AML-193 (cell line): ENCODE measurements around the gene NAP1L4.
"Not testable (repeated sequence)": the region's sequence is repeated elsewhere in the genome, so short reads cannot be mapped to it uniquely, and the experiment has no call there.

ENCODE experiments used
- DNase-seq, 2 experiments: peaks; one replicate each; lab custom pipeline; 2025; lab: John Stamatoyannopoulos, UW

The NAP1L4 gene

DNA sequence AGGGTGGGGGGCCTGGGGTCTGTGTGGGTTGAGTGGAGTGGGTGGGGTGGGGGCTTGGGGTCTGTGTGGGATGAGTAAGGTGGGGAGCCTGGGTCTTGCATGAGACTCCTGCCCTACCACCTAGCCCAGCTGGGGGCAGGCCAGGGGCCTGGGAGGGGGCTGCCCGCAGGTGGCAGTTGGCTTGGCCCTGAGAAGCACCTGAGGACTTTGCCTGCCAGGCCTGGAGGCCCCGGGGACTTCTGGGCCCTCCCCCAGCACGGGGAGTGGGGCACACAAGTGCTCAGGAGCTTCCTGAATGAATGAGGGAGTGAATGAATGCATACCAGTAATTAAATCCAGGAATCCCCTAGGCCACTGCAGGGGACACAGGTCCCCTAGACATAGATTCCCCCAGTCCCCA lies 69.5 kb downstream of the NAP1L4 start:
- DNase-seq = no peak

DNA sequence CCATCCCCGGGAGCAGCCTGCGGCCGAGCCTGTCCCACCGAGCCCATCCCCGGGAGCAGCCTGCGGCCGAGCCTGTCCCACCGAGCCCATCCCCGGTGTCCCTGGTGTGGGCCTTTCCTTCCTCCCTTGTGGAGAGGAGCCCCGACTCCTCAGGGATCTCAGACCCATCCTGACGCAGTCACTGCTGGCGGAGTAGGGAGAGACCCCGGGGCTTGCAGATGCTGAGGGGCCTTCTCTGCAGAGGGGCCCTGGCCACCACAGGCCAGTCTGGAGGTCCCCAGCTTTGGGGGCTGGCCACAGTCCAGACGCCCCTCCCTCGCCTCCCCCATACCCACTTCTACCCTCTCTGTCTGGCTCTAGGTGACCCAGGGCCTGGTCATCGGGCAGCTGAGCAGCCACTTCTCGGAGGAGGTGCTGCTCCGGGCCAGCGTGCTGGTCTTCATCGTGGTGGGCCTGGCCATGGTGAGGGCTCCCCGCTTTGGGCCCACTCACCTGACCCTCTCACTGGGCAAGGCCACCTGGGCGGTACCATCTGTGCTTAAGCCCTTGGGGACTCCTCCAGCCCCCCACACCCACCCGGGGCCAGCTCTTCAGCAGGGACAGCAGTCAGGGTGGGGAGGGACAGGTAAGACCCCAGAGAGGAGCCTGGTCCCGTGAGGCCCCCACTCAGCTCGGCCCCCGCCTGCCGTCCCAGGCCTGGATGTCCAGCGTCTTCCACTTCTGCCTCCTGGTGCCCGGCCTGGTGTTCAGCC lies 70.2 kb downstream of the NAP1L4 start:
- no peak for DNase-seq

DNA sequence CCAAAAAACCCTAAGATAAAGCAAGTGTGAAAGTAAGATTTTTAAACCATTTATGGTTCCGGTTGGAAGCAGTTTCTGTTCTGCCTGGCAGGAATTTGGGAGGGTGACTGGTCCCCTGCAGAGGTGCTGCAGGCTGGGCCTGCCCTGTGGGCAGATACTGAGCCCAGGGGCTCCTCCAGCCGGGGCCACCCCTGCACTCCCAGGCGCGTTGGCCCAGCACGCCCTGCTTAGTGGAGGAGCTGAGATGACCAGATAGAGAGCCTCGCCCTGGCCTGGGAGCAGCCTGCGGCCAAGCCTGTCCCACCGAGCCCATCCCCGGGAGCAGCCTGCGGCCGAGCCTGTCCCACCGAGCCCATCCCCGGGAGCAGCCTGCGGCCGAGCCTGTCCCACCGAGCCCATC lies 70.9 kb downstream of the NAP1L4 start:
- DNase-seq = no peak

DNA sequence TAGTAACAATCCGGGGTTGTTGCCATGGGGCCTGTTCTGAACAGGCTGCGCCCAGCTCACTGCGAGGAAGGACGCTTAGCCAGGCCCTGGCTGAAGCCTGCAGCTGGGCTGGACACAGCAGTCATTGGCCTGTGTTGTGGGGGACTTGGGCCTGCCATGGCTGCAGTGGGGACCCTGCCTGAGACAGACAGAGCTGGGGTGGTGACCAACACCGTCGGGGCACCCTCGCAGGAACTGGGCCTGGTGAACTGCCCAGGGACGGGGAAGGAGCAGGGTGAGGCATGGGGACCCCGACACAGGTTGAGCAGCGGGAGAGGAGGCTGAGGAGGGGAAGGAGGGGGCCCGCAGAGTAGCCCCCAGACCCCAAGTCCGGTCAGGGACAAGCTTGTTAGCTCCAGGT lies 71.8 kb downstream of the NAP1L4 start:
- DNase-seq = no peak

DNA sequence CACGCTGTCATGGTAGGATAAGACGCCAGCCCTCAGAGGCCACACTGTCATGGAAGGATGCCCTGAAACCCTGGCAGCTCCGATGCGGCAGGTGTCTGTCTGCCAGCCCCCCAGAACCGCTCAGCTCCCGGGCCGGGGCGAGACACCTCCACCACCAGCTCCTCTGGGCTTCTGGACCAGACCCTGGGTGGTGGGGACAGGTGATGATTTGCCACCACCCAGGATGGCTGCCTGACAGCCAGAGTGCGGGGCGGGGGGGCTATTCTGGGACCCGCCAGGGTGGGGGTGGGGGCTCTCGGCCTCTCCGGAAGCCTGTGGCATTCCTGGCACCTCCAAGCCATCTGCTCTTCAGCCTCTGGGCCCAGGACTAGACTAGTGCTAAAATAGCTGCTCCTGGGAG lies 72.3 kb downstream of the NAP1L4 start:
- DNase-seq = no peak

DNA sequence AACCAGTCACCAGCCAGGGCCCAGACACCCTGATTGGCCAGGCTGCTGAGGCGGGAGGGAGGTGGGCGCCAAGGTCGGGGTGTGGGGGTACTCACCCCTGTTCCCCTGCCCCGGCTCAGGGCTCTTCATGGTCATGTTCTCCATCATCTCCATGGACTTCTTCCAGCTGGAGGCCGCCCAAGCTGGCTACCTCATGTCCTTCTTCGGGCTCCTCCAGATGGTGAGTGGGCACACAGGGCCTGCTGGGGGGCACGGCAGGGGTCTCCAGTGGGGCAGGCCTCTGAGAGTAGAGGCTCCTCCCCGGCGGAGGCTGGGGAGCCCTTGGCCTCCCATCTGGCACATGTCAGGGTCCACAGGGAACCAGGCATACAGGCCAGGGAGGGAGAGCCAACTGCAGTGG lies 72.9 kb downstream of the NAP1L4 start:
- DNase-seq = no peak

DNA sequence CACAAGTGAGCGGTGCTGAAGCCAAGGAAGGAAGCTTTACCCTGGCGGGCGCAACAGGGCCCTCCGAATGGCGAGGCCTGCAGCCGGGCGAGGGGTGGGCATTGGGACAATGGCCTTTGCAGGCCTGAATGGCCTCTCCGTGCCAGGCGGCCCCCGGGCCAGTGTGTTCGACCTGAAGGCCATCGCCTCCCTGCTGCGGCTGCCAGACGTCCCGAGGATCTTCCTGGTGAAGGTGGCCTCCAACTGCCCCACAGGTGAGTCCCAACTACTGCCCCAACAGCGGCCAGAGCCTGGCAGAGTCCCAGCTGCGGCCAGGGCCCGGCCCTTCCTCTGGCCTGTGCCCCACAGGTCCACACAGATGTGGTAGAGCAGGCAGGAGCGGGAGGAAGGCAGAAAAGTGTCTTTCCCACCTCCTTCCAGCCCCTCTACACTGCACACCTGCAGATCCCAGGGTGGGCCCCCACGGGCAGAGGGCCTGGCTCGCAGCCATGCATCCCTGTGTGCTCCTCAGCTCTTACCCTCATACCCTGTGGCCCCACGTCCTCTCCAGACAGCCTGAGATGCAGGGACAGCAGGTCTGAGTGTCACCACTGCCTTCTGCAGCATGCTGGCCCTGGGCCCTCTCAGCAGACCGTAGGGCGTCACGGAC lies 74.2 kb downstream of the NAP1L4 start:
- no peak for DNase-seq

DNA sequence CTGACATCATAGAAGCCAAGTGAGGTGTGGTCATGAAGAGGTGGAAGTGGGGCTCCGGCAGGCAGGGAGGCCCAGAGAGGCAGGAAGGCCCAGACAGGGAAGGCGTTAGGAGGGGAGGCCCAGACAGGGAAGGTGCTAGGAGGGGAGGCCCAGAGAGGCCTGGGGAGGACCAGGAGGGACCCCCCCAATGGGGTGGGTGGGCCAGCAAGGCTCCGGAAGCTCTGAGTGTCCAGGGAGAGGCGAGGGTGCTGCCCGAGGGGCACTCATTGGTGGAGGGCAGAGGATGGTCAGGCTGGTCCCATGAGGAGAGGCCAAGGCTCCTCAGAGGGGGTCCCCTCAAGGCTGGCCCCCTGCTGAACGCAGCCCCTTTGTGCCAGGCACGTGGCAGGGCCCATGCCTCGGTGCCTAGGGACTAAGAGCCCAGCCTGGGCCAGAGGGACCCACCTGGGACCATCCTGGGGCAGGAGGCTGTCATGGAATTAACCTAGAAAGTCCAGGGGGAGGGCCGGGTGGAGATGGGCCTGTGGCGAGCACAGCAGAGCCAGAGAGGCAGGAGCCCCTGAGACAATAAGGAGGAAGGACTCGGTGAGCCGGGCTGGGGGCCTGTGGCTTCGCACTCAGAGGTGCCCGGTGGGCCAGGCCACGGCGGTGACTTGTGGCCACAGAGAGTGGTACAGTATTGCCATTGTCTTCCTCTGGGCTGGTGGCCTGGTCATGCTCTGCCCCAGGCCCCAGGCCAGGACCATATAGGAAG lies 75.1 kb downstream of the NAP1L4 start:
- no peak for DNase-seq

DNA sequence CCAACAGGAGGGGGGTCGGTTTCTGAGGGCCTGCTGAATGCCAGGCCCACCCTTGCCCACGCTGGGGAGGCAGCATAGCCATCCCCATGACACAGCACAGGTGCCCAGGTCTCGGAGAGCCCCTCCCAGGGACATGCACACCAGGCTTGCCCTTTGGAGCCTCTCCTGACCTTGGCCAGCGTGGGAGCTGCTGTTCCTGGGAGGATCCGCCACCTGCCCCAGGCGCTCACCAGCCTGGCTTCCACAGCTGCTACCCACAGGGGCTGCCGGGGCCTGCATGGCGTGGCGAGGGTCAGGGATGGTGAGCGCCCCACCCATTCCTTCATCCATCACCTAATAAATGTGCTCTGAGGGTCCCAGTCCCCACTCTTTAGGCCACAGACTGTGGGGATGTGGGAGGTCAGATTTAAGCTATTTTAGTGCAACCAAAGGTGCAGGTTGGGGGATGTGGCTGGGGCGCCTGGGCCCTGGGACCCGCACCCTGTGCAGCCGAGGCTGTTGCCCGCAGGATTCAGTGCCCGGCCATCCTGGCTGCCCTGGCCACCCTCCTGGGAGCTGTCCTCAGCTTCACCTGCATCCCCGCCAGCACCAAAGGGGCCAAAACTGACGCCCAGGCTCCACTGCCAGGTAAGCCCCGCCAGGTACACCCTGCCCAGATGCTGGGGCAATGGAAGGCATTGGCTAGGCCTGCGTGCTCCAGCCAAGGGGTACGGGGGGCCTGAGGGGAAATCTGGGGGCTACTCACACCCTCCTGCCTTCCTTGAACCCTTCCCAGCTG lies 75.8 kb downstream of the NAP1L4 start:
- DNase-seq = no peak

DNA sequence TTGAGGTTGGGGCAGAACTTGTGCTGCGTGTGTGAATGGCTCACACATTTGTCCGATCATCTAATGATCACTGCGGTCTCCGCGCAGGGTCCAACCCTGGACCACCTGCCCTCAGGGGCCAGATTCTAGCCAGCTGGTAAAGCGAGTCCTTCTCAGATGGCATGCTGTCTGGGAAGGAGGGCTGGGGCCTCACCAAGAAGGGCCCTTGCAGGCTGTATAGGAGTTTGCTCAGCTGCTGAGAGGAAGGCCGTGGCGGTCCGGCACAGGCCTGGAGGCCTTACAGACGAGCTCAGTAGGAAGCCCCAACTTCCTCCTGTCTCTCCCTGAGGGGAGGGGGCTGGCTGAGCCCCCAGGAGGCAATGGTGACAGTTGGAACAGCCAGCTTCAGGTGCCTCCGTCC lies 76.7 kb downstream of the NAP1L4 start:
- DNase-seq = no peak

DNA sequence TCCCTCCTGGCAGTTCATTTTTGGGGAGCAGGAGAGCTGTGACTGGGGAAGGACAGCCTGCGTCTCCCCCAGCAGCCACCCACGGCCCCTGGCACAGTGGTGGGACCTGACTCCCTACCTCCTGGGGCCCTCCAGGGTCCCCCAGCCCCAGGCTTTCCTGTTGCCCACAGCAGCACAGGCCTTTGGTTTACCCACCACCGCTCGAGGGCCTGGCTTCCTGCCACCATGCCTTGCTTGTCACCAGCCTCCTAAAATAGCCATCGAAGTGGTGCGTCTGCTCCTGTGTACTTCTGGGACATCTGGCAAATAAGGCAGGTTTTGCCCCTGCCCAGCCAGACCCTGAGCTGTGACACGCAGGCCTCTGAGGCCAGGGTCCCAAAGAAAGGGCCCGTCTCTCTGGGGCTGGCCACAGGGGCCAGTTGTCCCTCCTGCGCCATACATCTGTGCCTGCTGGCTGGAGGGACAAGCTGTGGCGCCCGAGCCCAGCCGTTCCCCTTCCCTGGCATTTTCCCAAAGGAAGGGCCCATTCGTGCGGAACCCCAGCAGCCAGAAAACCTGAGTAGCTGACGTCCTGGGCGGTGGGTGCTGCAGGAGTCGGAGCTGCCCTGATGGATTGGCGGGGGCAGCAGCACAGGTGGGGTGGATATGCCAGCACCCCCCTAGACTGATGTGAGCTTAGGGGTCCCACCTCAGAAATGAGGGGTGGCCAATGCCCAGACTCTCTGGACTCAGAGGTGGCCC lies 77.5 kb downstream of the NAP1L4 start:
- DNase-seq = no peak

DNA sequence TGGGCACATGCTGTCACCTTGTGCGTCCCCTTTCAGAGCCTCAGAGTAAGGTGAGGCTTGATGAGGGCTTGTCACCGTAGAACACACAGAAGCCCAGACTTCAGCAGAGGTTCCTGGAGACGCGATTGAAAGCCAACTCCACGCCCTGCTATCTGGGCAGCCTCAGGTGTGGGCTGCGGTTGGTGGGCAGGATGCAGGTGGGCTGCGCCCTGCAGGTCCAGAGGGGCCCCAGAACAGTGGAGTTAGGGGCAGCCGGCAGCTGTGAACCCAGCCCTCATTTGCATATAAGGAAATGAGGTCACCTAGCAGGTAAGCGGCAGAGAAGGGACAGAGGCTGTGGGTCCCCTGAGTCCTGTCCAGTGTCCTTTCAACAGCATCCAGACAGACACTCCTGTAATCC lies 78.4 kb downstream of the NAP1L4 start:
- no peak for DNase-seq

DNA sequence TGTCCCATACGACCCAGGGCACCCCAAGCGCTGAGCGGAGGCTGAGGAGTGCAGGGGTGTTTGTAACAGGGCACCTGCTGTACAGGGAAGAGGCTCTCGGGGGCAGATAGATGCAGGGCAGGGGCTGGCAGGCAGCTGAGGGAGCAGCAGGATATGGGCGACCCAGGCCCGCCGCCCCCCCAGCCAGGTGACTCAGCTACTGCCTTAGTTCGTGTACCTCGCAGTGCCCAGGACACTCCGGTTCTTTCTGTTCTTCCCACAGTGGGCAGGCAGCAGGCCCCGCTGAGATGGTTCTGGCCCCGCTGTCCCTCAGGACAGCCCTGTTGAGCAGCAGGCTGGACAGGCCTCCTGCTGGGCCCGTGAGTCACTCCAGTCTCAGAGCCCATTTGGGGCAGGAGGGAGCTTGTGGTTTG lies 79.1 kb downstream of the NAP1L4 start:
- no peak for DNase-seq

DNA sequence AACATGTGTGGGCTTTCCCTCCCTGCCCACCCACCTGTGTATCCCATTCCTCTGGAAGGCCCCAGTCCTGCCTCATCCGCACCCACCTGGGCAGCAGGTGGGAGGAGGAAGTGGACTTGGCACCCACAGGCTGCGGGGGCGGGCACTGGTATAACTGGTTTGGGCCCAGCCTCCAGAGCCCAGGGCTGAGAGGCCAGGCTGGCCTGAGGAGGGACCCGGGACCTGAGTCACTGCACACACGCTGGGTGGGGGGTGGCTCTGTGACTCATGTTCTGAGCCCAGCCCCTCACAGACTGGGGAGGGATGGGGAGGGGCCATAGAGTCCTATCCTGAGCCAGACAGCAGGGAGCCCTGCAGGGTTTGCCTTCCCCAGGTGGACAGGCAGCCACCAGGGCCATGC lies 79.6 kb downstream of the NAP1L4 start:
- DNase-seq = no peak

DNA sequence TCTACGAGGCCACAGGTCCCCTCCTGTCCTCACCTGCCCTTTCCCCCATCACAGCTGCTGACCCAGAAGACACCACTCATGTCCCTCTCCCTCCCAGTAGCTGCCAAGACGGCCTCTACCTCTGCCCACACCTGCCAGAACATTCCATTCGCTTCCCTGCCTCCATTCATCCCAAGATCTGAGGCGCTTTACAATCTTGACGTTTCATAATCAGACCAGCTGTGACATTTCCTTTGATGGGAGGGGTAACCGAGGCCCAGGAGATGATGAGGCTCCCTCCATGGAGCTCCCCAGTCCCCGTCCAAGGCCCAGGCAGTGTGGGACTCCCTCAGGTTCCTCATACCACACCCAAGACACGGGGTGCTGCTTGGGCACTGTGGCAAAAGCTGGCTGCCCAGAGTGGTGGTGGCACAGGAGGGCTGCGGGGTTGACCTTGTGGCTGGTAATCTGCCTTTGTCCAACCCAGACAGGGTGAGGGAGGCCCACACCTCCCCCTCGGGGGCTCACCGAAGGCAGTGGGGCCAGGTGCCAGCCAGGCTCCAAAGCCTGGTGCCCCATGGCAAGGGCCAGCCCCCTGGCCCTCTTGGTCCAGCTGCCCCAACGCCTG lies 80.2 kb downstream of the NAP1L4 start:
- no peak for DNase-seq

DNA sequence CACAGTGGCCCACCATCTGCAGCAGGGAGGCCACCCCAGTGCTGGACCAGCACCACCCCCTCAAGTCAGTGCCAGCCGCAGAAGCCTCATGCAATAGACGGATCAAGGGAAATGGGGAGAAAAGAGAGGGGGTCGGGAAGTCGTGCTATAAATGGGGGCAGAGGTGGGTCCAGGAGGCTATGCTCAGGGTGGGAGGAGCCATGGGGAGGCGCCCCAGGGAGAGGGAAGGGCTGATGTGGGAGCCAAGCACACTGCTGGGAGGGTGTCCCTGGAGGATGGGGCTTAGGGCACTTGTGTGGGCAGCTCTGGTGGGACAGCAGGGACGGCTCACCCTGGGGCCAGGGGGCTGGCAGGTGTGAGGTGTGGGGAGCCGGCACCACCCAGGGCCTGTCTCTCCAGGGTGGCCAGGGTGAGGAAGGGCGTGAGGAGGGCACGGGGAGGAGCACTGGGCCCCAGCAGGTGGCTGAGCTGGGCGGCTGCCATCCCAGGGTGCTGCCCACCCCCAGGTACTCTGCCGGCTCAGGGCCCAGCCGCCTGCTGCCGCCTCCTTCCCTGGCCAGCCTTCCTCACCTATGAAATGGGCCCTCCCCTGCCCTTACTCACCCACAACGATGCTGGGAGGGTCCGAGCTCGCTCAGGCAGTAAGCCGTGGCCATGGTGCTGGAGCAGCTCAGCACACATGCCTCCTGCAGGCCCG lies 80.9 kb downstream of the NAP1L4 start:
- DNase-seq = no peak

DNA sequence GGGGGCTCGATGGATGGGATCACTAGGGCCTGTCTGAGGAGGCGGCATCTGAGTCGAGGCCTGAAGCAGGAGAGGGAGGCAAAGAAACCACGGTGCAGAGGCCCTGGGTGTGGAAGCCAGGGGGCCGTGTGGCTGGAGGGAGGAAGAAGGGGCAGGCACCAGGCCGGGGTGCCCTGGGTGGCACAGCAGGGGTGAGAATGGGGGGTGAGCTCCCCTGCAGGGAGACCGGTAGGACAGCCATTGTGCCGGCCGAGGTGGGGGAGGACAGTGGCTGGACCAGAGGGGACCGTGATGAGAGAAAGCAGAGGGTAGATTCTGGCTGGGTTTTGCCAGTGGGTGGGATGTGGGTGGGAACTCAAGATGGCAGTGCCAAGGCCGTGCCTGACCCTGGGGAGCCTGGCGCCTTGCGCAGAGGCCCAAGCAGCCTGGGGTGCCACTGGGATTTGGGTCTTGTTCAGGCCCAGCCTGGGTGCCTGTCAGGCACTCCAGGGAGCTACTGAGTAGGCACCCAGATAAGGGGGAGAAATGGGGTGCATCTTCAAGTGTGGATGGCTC lies 81.7 kb downstream of the NAP1L4 start:
- DNase-seq = no peak

DNA sequence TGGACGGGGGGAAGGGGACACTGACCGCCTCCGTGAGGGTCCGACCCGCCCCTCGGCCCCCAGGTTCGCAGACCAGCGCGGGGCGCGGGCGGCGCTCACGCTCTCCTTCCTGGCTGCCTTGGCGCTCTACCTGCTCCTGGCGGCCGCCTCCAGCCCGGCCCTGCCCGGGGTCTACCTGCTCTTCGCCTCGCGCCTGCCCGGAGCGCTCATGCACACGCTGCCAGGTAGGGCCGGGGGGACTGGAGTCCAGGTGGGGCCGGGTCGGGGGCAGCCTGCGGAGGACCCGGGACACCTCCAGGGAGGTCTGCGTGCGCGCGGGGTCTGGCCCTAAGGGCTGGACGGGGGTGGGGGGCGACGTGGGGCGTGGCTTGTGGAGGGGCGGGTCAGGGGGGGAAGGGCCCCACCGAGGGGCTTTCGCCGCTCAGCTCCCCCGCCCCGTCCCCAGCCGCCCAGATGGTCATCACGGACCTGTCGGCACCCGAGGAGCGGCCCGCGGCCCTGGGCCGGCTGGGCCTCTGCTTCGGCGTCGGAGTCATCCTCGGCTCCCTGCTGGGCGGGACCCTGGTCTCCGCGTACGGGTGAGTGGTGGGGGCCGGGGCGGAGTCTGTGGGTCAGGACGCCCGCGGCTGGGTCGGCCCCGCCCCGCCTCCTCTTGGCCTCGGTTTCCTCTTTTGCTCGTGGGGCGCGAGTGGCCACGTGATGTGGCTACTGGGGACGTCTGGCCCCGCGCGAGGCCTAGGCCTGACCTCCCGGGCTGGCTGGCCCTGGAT lies 82.8 kb downstream of the NAP1L4 start:
- DNase-seq = no peak

DNA sequence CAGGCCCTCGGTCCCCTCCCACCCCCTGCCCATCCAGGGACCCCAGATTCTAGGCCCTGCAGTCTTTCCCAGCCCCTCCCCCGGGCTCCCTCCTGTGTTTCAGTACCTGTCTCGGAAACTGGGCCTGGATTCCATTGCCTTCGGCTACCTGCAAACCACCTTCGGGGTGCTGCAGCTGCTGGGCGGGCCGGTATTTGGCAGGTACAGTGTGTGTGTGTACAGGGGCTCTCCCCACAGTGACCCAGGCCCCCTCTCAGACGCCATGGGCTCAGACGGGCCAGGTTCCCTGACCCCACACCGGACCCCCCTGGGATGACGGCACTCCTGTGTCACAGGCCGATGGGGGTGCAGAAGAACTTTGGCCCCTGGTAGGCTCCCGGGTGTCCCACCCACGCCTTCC lies 84.0 kb downstream of the NAP1L4 start:
- no peak for DNase-seq

DNA sequence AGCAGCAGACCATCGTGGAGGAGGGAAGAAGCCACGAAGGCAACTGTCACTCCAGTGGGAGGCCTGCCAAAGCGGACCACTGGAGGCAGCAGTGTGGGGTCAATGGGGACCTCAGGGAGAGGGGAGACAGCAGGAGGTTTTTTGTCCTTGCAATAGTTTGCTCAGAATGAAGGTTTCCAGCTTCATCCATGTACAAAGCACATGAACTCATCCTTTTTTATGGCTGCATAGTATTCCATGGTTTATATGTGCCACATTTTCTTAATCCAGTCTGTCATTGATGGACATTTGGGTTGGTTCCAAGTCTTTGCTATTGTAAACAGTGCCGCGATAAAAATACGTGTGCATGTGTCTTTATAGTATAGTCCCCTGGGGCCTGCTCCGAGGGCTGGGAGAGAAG lies 86.8 kb downstream of the NAP1L4 start:
- DNase-seq = not testable (repeated sequence)
